Activated CD8-positive, alpha-beta memory T cell treated with anti-CD3 and anti-CD28 coated beads for 48 hours (primary cell): Measurements from ENCODE around the gene AKR1C3.
"Not testable (repeated sequence)": the region's sequence is repeated elsewhere in the genome, so short reads cannot be mapped to it uniquely, and the experiment has no call there.

Source experiments
- DNase-seq, 3 experiments: peaks; one replicate each; pipeline ENCODE4 v3.0.0-alpha.2; 2020; ENCODE audit warnings: low read depth in 2 of 3, low spot score in 2 of 3

AKR1C3 gene

GRCh38 chr10:5088703-5089261 lies 5.4 kb upstream of the AKR1C3 start:
- DNase-seq: no peak

- DNase-seq: no peak
Measured at GRCh38 chr10:5089865-5090264, 4.3 kb upstream of the AKR1C3 start.

- DNase-seq: no peak
Measured at GRCh38 chr10:5090551-5090950, 3.7 kb upstream of the AKR1C3 start.

- DNase-seq: no peak
Measured at GRCh38 chr10:5091196-5091595, 3.0 kb upstream of the AKR1C3 start.

GRCh38 chr10:5092375-5092774 lies 1.8 kb upstream of the AKR1C3 start:
- no peak for DNase-seq

GRCh38 chr10:5092848-5093790 lies 1.1 kb upstream of the AKR1C3 start:
- DNase-seq: no peak

GRCh38 chr10:5095687-5096086 lies 1.5 kb downstream of the AKR1C3 start:
- DNase-seq: no peak

- no peak for DNase-seq
Measured at GRCh38 chr10:5096108-5096507, 1.9 kb downstream of the AKR1C3 start.

GRCh38 chr10:5102479-5102878 lies 8.3 kb downstream of the AKR1C3 start:
- not testable (repeated sequence) for DNase-seq

- no peak for DNase-seq
Measured at GRCh38 chr10:5103481-5103880, 9.3 kb downstream of the AKR1C3 start.

- no peak for DNase-seq
Measured at GRCh38 chr10:5105626-5106025, 11.4 kb downstream of the AKR1C3 start.

- DNase-seq: no peak
Measured at GRCh38 chr10:5106553-5106952, 12.3 kb downstream of the AKR1C3 start.

GRCh38 chr10:5107860-5108526 lies 13.8 kb downstream of the AKR1C3 start:
- DNase-seq: no peak

- DNase-seq: no peak
Measured at GRCh38 chr10:5108658-5109416, 14.6 kb downstream of the AKR1C3 start.

GRCh38 chr10:5109861-5110260 lies 15.6 kb downstream of the AKR1C3 start:
- not testable (repeated sequence) for DNase-seq

GRCh38 chr10:5116621-5117020 lies 22.4 kb downstream of the AKR1C3 start:
- DNase-seq: no peak

- DNase-seq: no peak
Measured at GRCh38 chr10:5117026-5117425, 22.8 kb downstream of the AKR1C3 start.

GRCh38 chr10:5119997-5120396 lies 25.8 kb downstream of the AKR1C3 start:
- not testable (repeated sequence) for DNase-seq

GRCh38 chr10:5123886-5124285 lies 29.7 kb downstream of the AKR1C3 start:
- DNase-seq: no peak

GRCh38 chr10:5125315-5126044 lies 31.3 kb downstream of the AKR1C3 start:
- DNase-seq: no peak

- DNase-seq: no peak
Measured at GRCh38 chr10:5135581-5135980, 41.4 kb downstream of the AKR1C3 start.
